ENCODE results near the gene UBL4A.
A peak's percentile ranks its signal among the peaks of the same experiment; 100 is the strongest.

The UBL4A gene

DNA sequence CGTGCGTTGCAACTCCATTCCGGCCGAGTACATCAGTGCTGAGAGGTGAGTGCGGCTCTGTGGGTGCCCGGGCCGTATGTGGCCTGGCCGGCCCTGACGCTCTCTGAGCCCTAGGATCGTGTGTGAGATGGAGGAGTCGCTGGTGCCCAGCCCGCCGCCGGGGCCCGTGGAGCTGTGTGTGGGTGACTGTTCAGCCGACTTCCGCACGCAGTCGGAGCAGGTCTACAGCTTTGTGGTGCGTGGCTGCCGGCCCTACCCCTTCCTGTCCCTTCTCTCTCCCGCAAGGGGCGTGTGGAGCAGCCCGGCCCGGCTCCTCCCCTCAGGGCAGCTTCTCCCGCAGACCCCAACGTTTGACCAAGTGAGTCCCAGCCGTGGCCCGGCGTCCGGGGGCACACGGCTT, 20.4 kb downstream of the UBL4A start:
- no peaks in the 10 kb centered on the region for H3K27me3 ChIP-seq
- no peaks in the 10 kb centered on the region for H3K9me3 ChIP-seq
- TF ChIP-seq, protein P1, sequence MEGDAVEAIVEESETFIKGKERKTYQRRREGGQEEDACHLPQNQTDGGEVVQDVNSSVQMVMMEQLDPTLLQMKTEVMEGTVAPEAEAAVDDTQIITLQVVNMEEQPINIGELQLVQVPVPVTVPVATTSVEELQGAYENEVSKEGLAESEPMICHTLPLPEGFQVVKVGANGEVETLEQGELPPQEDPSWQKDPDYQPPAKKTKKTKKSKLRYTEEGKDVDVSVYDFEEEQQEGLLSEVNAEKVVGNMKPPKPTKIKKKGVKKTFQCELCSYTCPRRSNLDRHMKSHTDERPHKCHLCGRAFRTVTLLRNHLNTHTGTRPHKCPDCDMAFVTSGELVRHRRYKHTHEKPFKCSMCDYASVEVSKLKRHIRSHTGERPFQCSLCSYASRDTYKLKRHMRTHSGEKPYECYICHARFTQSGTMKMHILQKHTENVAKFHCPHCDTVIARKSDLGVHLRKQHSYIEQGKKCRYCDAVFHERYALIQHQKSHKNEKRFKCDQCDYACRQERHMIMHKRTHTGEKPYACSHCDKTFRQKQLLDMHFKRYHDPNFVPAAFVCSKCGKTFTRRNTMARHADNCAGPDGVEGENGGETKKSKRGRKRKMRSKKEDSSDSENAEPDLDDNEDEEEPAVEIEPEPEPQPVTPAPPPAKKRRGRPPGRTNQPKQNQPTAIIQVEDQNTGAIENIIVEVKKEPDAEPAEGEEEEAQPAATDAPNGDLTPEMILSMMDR (IDR thresholded peaks at IDR 0.05; ENCODE audit: low read depth, low read length), result no peak
- H3K4me3 ChIP-seq (ENCODE audit: low read depth, low read length), result no peak overlapping the region
- H3K4me1 ChIP-seq, result no peaks in the 10 kb centered on the region
- H3K36me3 ChIP-seq, result no peaks in the 10 kb centered on the region; the same call in 1 of the 2 replicates
- no peak for DNase-seq

DNA sequence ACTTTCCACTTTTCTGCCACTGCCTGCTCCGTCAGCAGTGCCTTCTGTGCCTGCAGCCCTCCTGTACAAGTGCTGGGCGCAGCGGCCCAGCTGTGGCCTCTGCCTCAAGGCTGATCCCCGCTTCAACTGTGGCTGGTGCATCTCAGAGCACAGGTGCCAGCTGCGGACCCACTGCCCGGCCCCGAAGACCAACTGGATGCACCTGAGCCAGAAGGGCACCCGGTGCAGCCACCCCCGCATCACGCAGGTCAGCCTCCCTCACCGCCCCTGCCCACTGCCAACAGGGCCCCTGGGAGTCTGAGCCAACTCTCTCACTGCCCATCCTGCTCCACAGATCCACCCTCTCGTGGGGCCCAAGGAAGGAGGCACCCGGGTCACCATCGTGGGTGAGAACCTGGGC, 20.8 kb downstream of the UBL4A start:
- TF ChIP-seq, protein P1 (IDR thresholded peaks at IDR 0.05; ENCODE audit: low read depth, low read length), result no peak
- peaks cover 4% of the 10 kb centered on the region; the same call in 1 of the 2 replicates for H3K36me3 ChIP-seq
- no peaks in the 10 kb centered on the region for H3K27me3 ChIP-seq
- no peak for DNase-seq
- H3K4me1 ChIP-seq, result no peaks in the 10 kb centered on the region
- H3K9me3 ChIP-seq, result no peaks in the 10 kb centered on the region
- no peak overlapping the region for H3K4me3 ChIP-seq (ENCODE audit: low read depth, low read length)

DNA sequence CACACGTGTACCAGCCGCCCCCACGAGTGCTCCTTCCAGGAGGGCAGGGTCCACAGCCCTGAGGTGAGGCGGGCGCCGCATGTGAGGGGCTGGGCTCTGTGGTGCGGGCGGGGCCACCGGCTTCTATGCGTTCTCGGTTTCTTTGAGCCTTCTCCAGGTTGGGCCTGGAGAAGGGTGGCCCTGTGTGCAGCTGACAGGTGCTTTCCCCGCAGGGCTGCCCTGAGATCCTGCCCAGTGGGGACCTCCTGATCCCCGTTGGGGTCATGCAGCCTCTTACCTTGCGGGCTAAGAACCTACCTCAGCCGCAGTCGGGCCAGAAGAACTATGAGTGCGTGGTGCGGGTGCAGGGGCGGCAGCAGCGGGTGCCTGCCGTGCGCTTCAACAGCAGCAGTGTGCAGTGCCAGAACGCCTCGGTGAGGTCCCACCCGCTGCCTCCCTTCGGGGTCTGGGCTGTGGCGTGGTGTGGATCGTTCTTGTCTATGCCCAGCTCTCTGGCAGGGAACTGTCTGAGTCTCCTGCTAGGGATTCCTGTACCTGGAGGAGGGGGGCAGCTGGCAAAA, 21.5 kb downstream of the UBL4A start:
- H3K36me3 ChIP-seq, result peaks cover 5% of the 10 kb centered on the region; the same call in 1 of the 2 replicates

DNA sequence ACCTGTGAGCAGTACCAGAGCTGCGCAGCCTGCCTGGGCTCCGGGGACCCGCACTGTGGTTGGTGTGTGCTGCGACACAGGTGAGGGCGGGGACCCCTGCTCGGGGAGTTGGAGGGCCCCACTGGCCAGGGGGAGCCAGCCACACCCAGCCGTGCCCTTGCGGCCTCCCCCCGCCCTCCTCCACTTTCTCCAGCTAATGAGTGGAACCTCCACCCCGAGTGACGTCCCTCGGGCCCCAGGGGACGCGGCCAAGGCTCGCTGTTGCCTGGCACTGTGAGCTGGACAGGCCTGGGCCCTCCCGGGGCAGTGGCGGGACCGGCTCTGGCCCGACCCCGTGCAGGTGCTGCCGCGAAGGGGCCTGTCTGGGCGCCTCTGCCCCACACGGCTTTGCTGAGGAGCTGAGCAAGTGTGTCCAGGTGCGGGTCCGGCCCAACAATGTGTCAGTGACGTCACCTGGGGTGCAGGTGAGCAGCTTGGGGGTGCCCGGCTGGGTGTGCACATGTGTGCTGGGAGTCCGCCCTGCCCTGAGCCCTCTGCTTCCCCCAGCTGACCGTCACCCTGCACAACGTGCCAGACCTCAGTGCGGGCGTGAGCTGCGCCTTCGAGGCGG, 22.7 kb downstream of the UBL4A start:
- TF ChIP-seq, protein P1 (IDR thresholded peaks at IDR 0.05; ENCODE audit: low read depth, low read length), result no peak
- H3K36me3 ChIP-seq, result peaks cover 5% of the 10 kb centered on the region; the same call in 1 of the 2 replicates
- no peak overlapping the region for H3K4me3 ChIP-seq (ENCODE audit: low read depth, low read length)
- no peaks in the 10 kb centered on the region for H3K9me3 ChIP-seq
- H3K4me1 ChIP-seq, result peaks cover 9% of the 10 kb centered on the region
- DNase-seq, result no peak
- no peaks in the 10 kb centered on the region for H3K27me3 ChIP-seq

More for the DNA sequence above, 21.5 kb downstream of the UBL4A start:
- DNase-seq, result no peak
- TF ChIP-seq, protein P1 (IDR thresholded peaks at IDR 0.05; ENCODE audit: low read depth, low read length), result no peak
- no peaks in the 10 kb centered on the region for H3K9me3 ChIP-seq
- no peaks in the 10 kb centered on the region for H3K27me3 ChIP-seq
- no peak overlapping the region for H3K4me3 ChIP-seq (ENCODE audit: low read depth, low read length)
- H3K4me1 ChIP-seq, result peaks cover 1% of the 10 kb centered on the region; the same call in 1 of the 2 replicates

DNA sequence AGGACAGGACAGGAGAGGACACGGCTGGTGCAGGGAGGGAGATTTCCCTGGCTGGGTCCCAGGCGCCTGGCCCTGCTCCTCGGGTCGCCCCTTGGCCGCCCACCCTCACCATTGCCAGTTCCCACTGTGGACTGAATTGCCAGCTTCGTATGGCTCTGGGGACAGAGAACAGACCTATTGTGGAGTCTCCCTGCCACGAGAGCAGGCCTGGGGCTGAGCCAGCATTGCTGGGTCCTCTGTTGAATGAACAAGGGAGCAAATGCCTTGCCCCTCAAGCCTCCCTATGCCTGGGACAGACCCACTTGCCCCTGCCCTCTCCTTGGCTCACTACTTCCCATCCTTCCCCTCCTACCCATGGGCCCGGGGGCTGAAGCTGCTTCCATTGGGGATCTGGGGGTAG, 24.0 kb downstream of the UBL4A start:
- Histone ChIP-seq H3K4me3 (ENCODE audit: low read depth, low read length) (no peak overlapping the region), H3K9me3 (no peaks in the 10 kb centered on the region), H3K27me3 (no peaks in the 10 kb centered on the region), H3K36me3 (peaks cover 5% of the 10 kb centered on the region; the same call in 1 of the 2 replicates), H3K4me1 (peaks cover 9% of the 10 kb centered on the region)
- no peak for DNase-seq
- TF ChIP-seq, protein P1 (IDR thresholded peaks at IDR 0.05; ENCODE audit: low read depth, low read length), result no peak

GRCh38 chrX:154460326-154460725, 26.1 kb downstream of the UBL4A start:
- Histone ChIP-seq H3K4me3 (ENCODE audit: low read depth, low read length) (no peak overlapping the region), H3K27me3 (no peaks in the 10 kb centered on the region), H3K4me1 (peaks cover 9% of the 10 kb centered on the region), H3K36me3 (peaks cover 5% of the 10 kb centered on the region; the same call in 1 of the 2 replicates), H3K9me3 (no peaks in the 10 kb centered on the region)
- DNase-seq, result peak; percentile 65
- TF ChIP-seq, protein P1 (IDR thresholded peaks at IDR 0.05; ENCODE audit: low read depth, low read length), result peak; percentile 49

Data from BE2C (cell line).